SW 1271 (cell line): ENCODE results near the gene MTTP.

Experiments used
- DNase-seq, 2 experiments: peaks; one replicate each; lab custom pipeline; 2025; lab: John Stamatoyannopoulos, UW

MTTP gene

DNA sequence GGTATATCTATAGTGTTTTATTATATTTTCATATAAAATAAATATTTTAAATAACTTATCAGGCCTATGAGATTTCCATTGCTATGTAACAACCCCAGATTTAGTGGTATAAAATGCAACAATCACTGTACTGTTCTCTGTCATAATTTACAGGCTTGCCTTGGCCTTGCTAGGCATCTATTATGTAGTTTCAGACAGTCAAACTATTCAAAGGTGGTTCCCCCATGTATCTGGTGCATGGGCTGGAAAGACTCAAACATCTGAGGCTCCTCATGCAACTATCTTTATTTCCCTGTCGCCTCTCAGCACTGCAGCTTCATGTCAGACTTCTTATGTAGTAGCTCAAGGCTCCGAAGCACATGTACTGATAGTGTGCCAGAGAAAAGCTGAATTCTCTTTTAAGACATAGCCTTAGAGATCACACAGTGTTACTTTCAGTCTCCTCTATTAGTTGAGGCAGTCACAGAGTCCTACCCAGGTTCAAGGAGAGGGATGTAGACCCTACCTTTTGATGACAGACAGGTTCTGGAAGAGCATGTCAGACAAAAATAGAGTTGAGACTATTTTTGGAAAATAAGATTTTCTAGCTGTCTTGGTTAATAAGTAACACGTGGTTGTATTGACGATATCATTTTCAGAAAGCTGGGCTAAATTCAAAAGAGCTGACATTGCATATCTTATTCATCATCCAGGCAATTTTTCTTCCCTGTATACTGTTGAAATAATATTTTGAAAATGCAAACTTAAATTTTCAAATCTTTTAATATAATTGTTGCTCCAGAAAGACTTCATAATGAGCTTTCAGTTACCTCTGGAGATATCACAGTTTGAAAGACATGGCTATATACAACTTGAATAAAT lies 19.4 kb downstream of the MTTP start:
- no peak for DNase-seq

DNA sequence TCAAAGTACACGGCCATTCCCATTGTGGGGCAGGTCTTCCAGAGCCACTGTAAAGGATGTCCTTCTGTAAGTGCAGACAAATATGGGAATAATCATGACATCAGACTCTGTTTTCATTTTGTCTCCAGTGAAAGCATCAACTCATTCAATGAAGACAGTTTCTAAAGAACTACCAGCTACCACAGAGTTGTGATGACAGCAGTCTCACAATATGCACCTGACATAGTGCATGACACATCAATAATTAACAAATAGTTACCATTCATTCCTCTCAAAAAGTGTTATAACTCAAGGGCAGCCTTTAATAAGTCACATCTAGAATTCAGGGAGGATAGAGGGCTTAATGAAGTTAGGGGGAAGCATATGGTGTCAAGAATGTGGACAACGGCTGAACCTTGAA lies 20.2 kb downstream of the MTTP start:
- DNase-seq = no peak

DNA sequence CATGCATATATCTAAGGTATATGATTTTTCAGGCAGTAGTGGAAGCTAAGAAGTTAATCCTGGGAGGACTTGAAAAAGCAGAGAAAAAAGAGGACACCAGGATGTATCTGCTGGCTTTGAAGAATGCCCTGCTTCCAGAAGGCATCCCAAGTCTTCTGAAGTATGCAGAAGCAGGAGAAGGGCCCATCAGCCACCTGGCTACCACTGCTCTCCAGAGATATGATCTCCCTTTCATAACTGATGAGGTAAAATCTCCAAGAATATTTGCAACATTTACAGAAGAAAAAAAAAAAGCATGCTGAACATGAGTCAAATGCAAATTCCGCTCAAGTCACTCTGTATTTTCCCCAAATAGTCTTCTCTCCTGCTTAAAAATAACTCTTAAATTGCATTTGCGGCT lies 32.1 kb downstream of the MTTP start:
- DNase-seq = no peak

DNA sequence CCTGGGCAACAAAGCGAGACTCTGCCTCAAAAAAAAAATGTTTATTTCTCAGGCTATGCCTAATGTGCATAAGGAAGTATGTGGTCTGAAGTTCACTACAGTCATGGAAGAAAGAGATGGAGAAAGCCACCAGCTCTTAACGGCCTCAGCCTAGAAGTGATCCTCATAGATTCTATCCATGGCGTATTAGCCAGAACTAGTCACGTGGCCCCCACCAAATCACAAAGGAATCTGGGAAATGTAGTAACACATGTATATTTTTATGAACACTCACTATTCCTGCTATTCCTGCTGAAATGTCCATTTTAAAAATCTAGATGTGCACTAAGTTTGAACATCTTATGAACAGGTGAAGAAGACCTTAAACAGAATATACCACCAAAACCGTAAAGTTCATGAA lies 33.8 kb downstream of the MTTP start:
- no peak for DNase-seq

DNA sequence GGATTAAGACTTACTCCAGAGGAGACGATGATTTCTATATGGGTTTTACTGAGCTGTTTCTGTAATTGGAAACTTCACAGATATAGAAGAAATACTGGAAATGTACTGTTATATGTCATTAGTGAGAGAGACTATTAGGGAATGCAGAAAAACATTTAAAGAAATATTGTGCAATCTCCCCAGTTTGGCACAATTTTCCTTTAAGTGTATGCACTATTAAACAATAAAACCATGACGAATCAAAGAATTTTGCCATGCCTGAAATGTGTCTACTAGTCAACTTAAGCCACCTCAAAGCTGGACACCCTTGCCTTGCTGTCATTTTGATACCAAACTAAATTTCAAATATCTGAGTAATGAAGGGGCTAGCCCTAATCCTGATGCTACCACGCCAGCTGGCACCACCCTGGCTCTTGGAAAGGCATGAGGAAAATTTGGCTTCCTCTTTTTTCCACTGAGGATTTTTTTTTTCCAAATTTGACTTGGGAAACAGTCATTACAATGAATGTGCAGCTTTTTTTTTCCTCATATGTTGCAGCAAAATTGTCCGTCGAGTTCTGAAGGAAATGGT lies 36.1 kb downstream of the MTTP start:
- DNase-seq = no peak

DNA sequence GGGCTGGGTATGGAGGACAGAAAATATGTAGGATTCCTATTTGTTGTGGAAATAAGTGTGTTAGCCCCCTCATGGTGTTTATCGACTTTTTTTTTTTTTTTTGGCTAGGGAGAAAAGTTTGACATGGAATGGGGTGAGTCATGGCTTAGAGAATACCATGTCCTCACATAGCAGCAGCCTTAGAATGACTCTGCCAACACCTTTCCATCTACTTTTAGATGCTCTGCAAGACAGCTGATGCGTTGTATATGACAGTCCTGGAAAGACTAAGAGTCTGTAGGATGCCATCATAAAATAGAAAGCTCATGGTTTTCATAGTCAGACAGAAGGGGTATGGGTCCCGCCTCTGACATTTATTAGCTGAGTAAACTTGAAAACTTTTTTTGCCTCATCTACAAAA lies 37.7 kb downstream of the MTTP start:
- no peak for DNase-seq

DNA sequence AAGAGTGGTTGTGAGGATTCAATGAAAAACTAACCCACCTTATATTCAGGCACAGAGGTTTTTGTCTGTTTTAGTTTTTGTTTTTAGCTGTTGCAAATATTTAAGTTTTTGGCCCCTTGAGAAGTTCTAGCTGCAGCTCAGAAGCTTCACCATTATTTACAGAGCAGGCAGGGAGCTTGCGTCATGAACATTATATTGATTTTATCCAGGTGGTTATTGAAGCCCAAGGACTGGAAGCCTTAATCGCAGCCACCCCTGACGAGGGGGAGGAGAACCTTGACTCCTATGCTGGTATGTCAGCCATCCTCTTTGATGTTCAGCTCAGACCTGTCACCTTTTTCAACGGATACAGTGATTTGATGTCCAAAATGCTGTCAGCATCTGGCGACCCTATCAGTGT lies 38.1 kb downstream of the MTTP start:
- DNase-seq = no peak

DNA sequence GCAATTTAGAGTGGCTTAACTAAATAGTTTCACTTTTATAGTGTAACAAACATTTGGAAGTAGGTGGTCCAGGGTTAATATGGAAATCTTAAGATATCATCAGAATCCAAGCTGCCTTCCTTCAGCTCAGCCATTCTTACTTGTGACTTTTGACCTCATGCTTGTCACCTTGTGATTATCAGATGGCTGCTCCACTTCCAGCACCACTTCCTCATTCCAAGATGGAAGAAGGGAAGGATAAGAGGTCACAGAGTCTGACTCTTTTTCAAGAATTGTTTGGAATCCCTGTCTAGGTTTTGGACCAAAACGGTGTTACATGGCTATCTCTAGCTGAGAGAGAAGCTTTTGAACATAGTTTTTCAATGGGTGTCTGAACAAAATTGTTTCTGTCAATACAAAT lies 39.9 kb downstream of the MTTP start:
- no peak for DNase-seq

DNA sequence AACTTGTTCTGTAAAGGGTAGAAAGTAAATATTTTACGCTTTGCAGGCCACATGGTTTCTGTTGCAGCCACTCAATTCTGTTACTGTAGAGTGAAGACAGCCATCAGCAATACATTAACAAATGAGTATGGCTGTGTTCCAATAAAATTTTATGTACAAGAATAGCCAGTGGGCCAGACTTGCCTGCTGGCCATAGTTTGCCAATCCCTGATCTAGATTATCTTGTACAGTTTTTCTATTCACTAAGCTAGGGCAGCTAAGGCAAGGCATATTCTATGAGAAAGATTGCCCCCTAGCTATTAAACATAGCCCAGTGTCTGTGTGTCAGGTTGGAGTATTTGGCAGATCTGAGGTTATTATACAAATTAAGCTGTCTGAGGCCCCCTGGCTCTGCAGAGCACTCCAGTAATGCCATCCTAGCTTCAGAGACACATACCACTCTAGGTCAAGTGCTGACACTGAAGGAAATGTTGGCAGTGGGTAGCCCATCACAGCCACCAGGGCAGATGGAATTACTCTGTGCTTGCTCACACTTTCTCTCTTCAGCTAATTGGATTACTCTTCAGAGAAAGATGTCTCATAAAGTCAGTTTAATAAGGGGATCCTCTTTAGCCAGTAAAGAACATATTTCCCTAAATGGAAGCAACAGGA lies 40.7 kb downstream of the MTTP start:
- DNase-seq = no peak

DNA sequence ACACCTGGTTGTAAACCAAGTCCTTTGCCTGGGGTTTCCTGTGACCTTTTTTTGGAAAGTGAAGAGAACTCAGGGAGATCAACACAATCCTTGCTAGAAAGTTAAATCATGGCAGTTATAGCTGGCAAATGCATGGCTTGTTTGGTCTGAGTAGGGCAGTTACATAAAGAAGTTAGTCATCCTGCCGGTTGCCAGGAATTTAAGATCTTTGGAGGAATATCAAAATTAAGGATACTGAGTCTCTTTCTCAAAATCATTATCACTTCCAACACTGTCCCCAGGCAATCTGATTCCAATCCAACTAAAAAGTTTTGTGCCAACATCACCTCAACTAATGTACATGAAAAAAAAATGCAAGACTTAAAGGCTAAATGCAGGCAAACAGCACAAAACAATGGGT lies 42.8 kb downstream of the MTTP start:
- DNase-seq = no peak

DNA sequence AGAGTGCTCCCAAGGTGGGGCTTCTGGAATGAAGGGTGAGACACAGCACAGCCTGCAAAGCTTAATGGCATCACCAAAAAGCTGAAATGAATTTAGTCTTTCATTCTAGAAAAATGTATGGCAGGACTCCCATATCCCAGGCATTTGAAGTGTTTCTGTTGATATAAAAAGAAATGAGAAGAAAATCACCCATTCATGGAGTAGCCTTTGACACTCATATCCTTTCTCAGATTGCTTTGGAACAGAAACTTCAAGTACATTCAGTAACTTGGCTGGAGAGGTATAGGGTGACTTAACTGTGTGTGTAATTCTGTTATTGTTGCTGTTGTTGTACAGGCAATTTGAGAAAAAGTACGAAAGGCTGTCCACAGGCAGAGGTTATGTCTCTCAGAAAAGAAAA lies 47.7 kb downstream of the MTTP start:
- no peak for DNase-seq

DNA sequence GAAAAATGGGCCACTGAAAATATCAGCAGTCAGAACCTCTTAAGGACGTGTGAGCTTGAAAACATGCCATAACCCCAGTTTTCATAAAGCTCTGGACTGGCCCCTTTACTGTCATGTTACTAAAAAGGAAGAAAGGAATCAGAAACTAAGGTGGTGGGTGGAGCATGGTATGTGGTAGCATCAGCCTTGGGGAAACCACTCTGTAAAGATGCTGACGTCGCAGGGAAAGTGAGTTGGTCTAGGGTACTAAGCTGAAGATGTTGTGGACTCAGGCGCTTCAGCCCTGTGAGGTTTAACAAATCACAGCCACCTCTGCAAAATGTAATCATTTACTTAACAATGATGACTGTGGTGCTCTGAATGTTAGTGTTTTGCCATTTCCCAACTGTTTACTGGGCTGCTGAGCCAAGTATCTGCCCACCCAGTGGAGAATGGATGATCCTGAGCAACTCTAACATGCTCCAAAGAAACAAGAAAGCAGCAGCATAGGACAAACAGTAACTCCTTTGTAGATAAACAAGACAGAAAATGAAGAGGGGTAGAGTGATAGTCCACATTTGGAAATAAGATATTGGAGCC lies 49.6 kb downstream of the MTTP start:
- DNase-seq = no peak

DNA sequence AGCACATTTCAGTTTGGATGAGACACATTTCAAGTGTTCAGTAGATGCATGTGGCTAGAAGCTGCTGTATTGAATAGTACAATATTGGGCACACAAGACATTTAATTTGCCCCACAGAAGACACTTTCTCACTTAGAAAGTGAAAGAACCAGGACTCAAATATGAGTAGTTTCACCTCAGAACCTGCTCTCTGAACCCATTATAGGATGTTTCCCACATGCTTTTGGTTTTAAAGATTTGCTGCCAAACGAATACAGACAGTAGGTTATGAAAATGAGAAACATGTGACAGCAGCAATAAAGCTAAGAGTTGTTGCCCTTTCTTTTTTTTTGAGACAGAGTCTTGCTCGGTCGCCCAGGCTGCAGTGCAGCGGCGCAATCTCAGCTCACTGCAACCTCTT lies 50.7 kb downstream of the MTTP start:
- no peak for DNase-seq

DNA sequence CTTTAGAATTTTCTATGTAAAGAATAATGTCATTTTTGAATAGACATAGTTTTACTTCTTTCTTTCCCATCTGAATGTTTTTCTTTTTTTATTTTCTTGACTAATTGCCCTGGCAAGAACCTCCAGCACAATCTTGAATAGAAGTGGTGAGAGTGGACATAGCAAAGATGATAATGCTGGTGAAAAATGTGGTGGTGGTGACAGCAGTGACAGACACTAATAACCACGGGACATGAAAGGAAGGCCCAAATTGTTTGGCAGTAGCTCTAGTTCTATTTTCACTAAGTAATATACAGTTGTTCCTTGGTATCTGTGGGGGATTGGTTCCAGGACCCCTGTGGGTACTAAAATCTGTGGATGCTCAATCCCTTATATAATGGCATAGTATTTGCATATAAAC lies 53.4 kb downstream of the MTTP start:
- DNase-seq = no peak

DNA sequence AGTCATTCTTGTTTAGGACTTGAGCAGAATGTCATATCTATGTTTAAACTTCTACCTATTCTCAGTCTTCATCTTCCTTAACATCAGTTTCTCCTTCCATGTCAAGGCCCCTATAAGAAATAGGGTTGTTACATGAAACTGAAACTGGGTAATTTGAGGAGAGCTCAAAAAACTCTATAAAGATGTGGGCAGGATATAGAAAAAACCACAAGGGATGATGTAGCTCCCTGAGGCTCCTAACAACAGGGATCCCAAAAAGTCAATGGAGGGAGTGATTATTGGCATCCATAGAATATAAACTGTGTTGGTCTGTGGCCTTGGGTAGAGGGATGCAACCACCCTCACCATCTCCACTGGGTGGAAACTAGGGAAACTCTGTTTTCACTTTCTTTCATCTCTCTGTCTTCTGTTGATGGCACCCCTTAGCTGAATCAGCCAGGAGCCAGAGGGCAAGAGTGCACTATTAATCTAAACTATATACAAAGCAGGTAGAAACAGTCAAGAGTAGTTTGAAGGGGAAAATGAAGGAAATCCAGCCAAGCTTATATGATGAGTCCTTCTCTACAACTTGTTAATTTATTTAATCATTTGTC lies 55.4 kb downstream of the MTTP start:
- DNase-seq = no peak

DNA sequence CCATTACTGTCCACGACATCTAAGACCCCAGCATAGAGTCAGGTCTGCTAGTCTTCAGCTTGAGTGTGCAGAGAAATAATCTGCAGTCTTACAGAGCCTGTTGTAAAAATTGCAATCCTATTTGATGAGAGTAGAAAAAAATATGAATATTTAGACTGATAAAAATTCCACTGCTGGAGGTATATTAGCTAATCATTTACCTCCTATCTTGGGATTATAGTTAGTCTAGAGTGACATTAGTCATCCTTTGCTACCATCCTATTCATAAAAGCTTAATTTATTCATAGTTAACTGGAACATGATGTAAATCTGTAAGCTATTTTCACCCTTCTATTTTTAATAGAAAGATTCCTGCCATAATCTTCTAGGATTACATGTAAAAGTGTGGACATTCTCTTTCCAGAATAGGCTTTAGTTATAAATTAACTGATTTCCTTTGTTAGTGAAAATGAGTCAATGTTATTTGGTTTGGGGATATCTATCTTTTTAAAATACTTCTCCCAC lies 56.3 kb downstream of the MTTP start:
- no peak for DNase-seq

DNA sequence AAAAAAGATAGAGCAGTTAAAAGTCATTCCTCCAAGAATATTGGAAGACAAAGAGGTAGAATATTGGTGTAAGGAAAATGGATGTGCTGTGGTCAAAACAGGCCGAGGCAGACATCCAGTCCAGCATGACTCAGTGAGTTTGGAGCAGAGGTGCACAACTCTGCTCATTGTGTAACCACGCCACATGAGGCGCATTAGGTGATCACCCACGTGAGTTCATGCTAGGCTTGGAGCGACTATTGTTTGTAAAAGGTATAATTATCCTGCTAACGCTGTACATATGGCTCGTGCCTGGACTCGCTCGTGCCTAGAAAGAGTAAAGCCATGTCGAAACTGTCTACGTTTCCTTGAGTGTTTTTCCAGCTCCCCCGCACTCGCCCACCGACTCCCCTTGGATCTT lies 59.1 kb downstream of the MTTP start:
- no peak for DNase-seq

DNA sequence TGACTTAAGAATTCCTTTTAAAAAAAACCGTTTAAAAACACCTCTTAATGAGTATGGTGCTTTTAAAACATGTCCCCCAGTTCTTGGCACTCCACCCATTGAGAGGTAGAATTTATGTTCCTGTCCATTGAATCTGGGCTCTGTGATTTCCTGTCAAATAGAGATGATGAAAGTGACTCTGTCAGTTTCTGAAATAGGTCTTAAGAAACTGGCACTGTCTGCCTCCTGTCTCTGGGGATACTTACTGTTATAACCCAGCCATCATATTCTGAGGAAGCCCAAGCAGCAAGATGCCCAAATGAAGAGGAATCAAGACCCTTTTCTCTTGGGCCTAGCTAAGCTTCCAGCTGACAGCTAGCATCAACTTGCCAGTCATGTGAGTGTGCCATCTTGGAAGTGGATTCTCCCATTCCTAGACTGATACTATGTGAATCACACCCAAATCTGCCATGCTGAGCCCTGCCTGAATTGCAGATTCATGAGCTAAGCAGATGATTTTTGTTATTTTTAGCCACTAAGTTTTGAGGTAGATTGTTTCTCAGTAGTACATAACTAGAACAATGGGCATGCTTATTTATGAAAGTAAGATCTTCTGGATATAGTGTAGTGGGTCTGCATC lies 60.2 kb downstream of the MTTP start:
- no peak for DNase-seq

DNA sequence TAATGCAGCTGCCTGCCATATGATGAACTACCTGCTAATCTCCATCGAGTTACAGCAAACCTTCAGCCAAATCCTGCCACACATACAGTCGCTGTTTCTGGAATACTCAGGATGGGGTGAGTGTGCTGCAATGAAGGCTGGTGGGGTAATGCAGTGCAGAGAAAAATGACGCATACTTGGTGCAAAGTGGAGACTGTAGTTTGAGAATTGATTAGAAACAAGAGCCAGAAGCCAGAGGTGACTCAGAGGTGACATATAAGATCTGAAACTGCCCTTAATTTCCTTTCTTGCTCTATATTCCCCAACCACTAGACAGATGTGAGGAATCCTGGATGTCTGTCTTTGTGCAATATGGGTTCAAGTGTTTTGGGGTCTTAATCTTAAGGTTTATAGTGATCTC lies 61.0 kb downstream of the MTTP start:
- no peak for DNase-seq

DNA sequence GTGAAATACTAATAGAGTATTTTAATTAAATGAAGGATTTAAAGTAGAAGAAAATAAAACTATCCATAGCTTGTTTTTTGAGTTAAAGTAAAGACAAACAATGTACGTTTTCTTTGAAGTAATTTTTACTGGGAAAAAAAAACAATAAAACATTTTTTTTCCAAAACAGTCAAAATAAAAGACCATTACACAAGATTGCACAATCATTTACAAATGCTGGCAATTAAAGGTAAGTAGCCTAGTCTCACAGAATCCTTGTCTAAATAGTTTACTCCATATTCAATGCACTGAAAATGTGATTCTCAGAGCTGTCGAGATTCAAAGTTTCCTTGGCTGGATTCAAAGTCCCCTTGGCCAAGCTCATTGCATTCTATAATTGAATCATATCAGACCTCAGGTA lies 61.8 kb downstream of the MTTP start:
- DNase-seq = no peak

DNA sequence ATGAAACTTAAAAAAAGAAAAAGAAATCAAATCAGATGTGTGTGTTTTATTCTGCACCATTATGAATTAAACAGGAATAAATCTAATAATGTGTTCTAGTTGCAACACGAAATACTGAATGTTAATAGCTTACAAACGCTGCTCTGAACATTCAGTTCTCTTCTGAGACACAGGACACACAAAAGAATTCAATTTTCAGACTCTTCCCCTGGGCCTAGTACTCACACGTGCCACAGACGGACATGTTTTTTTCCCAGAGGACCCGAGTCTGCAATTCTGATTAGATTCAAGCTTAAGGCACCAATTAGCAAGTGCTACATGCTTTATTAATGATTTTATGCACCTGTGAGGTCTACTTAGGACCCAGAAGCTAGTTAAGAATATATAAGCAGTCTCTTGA lies 62.5 kb downstream of the MTTP start:
- DNase-seq = no peak

DNA sequence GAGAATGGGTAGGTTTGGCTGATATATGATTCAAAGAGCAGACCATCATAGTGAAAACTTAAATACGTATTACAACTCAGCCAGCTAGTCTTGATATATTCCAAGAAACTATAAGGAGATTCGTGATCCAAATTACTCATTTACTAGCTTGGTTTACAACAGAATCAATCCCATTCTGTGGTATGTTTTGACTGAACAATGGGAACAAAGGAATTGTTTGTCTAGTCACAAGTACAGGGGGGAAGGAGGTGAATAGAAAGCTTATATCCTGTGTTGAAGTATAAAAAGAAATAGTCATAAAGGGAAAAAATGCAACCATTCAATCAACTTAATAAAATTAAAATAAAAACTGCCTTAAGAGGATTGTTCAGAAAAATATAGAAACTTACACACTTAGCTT lies 66.1 kb downstream of the MTTP start:
- DNase-seq = no peak
